Measurements from ENCODE around the gene SELENOI. TPM values are rescaled to one million over a fixed set of nuclear protein-coding genes. Genes with fewer than 3 reads are reported as not detected.

Gene SELENOI
- total RNA-seq, 1 donor from 2014 or later = 17.9 TPM

- no peak for DNase-seq (ENCODE audit: low read depth, low spot score)
Observed at GRCh38 chr2:26410764-26411243, 64.9 kb downstream of the SELENOI start.

- no peak for DNase-seq (ENCODE audit: low read depth, low spot score)
Observed at GRCh38 chr2:26411419-26411818, 65.5 kb downstream of the SELENOI start.

GRCh38 chr2:26412091-26412673, 66.2 kb downstream of the SELENOI start:
- DNase-seq (ENCODE audit: low read depth, low spot score) = no peak

- no peak for DNase-seq (ENCODE audit: low read depth, low spot score)
Observed at GRCh38 chr2:26414311-26414710, 68.4 kb downstream of the SELENOI start.

- no peak for DNase-seq (ENCODE audit: low read depth, low spot score)
Observed at GRCh38 chr2:26421961-26422360, 76.0 kb downstream of the SELENOI start.

GRCh38 chr2:26422947-26423629, 77.1 kb downstream of the SELENOI start:
- no peak for DNase-seq (ENCODE audit: low read depth, low spot score)

- no peak for DNase-seq (ENCODE audit: low read depth, low spot score)
Observed at GRCh38 chr2:26423750-26424149, 77.8 kb downstream of the SELENOI start.

- no peak for DNase-seq (ENCODE audit: low read depth, low spot score)
Observed at GRCh38 chr2:26424221-26424620, 78.3 kb downstream of the SELENOI start.

- DNase-seq (ENCODE audit: low read depth, low spot score) = no peak
Observed at GRCh38 chr2:26428846-26429245, 82.9 kb downstream of the SELENOI start.

GRCh38 chr2:26429779-26430578, 84.0 kb downstream of the SELENOI start:
- DNase-seq (ENCODE audit: low read depth, low spot score) = no peak

GRCh38 chr2:26430826-26431225, 84.9 kb downstream of the SELENOI start:
- DNase-seq (ENCODE audit: low read depth, low spot score) = no peak

GRCh38 chr2:26432363-26432762, 86.4 kb downstream of the SELENOI start:
- no peak for DNase-seq (ENCODE audit: low read depth, low spot score)

- DNase-seq (ENCODE audit: low read depth, low spot score) = no peak
Observed at GRCh38 chr2:26432859-26433258, 86.9 kb downstream of the SELENOI start.

GRCh38 chr2:26435106-26435505, 89.2 kb downstream of the SELENOI start:
- no peak for DNase-seq (ENCODE audit: low read depth, low spot score)

- DNase-seq (ENCODE audit: low read depth, low spot score) = no peak
Observed at GRCh38 chr2:26438526-26438925, 92.6 kb downstream of the SELENOI start.

GRCh38 chr2:26438926-26439325, 93.0 kb downstream of the SELENOI start:
- DNase-seq (ENCODE audit: low read depth, low spot score) = no peak

GRCh38 chr2:26442301-26442700, 96.4 kb downstream of the SELENOI start:
- DNase-seq (ENCODE audit: low read depth, low spot score) = no peak

GRCh38 chr2:26442707-26443106, 96.8 kb downstream of the SELENOI start:
- no peak for DNase-seq (ENCODE audit: low read depth, low spot score)

GRCh38 chr2:26444236-26444635, 98.3 kb downstream of the SELENOI start:
- DNase-seq (ENCODE audit: low read depth, low spot score) = no peak

All from pulmonary artery endothelial cell (primary cell).